Measurements from ENCODE around the gene FXYD2. TPM values are rescaled to one million over a fixed set of nuclear protein-coding genes. Genes with fewer than 3 reads are reported as not detected.

The FXYD2 gene
- total RNA-seq, 1 experiment from 2014 or later = not detected

- TF ChIP-seq EZH2 (IDR thresholded peaks at IDR 0.05; ENCODE audit: low read length, unreplicated experiment) (no peak), EZH2phosphoT487 (IDR thresholded peaks at IDR 0.05; ENCODE audit: borderline replicate concordance, low read length) (no peak), CTCF (conservative IDR thresholded peaks at IDR 0.05; ENCODE audit: low read depth, low read length) (no peak)
- Histone ChIP-seq H3K4me1 (ENCODE audit: insufficient read depth, low read length) (no peaks in the 10 kb centered on the region), H4K20me1 (ENCODE audit: low read length) (no peaks in the 10 kb centered on the region), H2AFZ (ENCODE audit: low read length) (no peak overlapping the region), H3K27ac (ENCODE audit: low read length) (no peak overlapping the region), H3K9me3 (ENCODE audit: low read length) (no peaks in the 10 kb centered on the region), H3K36me3 (ENCODE audit: low read depth, low read length) (no peaks in the 10 kb centered on the region), H3K9me2 (replicated peaks; ENCODE audit: low read length) (no peaks in the 10 kb centered on the region), H3K4me3 (ENCODE audit: low read length) (no peak overlapping the region), H3K27me3 (ENCODE audit: low read length) (peaks cover 71% of the 10 kb centered on the region), H3K9ac (ENCODE audit: low read length) (no peak overlapping the region), H3K79me2 (ENCODE audit: low read length) (no peaks in the 10 kb centered on the region), H3F3A (ENCODE audit: low read length, unreplicated experiment) (no peaks in the 10 kb centered on the region), H3K4me2 (ENCODE audit: low read length) (no peak overlapping the region)
- intact Hi-C loops (cut with micrococcal nuclease) = no loop called here
- ChIA-PET POLR2A (ENCODE audit: unreplicated experiment) (no interaction called here), CTCF (no interaction called here)
- DNase-seq = no peak
- ATAC-seq = no peak
- BruUV-seq (replicated peaks) = no TSS peak
Observed at GRCh38 chr11:117839936-117840813, 15.6 kb upstream of the FXYD2 start.

- DNase-seq = no peak
- H3K4me2 ChIP-seq (ENCODE audit: low read length) = no peak overlapping the region
- ATAC-seq = no peak
- H3K27ac ChIP-seq (ENCODE audit: low read length) = no peak overlapping the region
- peaks cover 73% of the 10 kb centered on the region for H3K27me3 ChIP-seq (ENCODE audit: low read length)
- no peaks in the 10 kb centered on the region for H3K79me2 ChIP-seq (ENCODE audit: low read length)
- no peak overlapping the region for H3K9ac ChIP-seq (ENCODE audit: low read length)
- H3K4me3 ChIP-seq (ENCODE audit: low read length) = no peak overlapping the region
- TF ChIP-seq CTCF (conservative IDR thresholded peaks at IDR 0.05; ENCODE audit: low read depth, low read length) (no peak), EZH2phosphoT487 (IDR thresholded peaks at IDR 0.05; ENCODE audit: borderline replicate concordance, low read length) (no peak), EZH2 (IDR thresholded peaks at IDR 0.05; ENCODE audit: low read length, unreplicated experiment) (no peak)
- H3K36me3 ChIP-seq (ENCODE audit: low read depth, low read length) = no peaks in the 10 kb centered on the region
- intact Hi-C loops (cut with micrococcal nuclease) = no loop called here
- no peaks in the 10 kb centered on the region for H3K9me2 ChIP-seq (replicated peaks; ENCODE audit: low read length)
- ChIA-PET CTCF (no interaction called here), POLR2A (ENCODE audit: unreplicated experiment) (no interaction called here)
- no TSS peak for BruUV-seq (replicated peaks)
- no peaks in the 10 kb centered on the region for H4K20me1 ChIP-seq (ENCODE audit: low read length)
- H2AFZ ChIP-seq (ENCODE audit: low read length) = no peak overlapping the region
- H3F3A ChIP-seq (ENCODE audit: low read length, unreplicated experiment) = no peaks in the 10 kb centered on the region
- no peaks in the 10 kb centered on the region for H3K9me3 ChIP-seq (ENCODE audit: low read length)
- no peaks in the 10 kb centered on the region for H3K4me1 ChIP-seq (ENCODE audit: insufficient read depth, low read length)
Observed at GRCh38 chr11:117839380-117839881, 14.9 kb upstream of the FXYD2 start.

- intact Hi-C loops (cut with micrococcal nuclease) = no loop called here
- ATAC-seq = no peak
- POLR2A ChIA-PET (ENCODE audit: unreplicated experiment) = no interaction called here
- H4K20me1 ChIP-seq (ENCODE audit: low read length) = no peaks in the 10 kb centered on the region
- no peak for TF ChIP-seq CTCF (conservative IDR thresholded peaks at IDR 0.05; ENCODE audit: low read depth, low read length)
- no peak for TF ChIP-seq EZH2 (IDR thresholded peaks at IDR 0.05; ENCODE audit: low read length, unreplicated experiment)
- TF ChIP-seq EZH2phosphoT487 (IDR thresholded peaks at IDR 0.05; ENCODE audit: borderline replicate concordance, low read length) = no peak
- H3K4me3 ChIP-seq (ENCODE audit: low read length) = no peak overlapping the region
- no peaks in the 10 kb centered on the region for H3K79me2 ChIP-seq (ENCODE audit: low read length)
- H3K9ac ChIP-seq (ENCODE audit: low read length) = no peak overlapping the region
- no peaks in the 10 kb centered on the region for H3K9me3 ChIP-seq (ENCODE audit: low read length)
- no peak overlapping the region for H3K4me2 ChIP-seq (ENCODE audit: low read length)
- H3F3A ChIP-seq (ENCODE audit: low read length, unreplicated experiment) = no peaks in the 10 kb centered on the region
- H2AFZ ChIP-seq (ENCODE audit: low read length) = no peak overlapping the region
- no peaks in the 10 kb centered on the region for H3K36me3 ChIP-seq (ENCODE audit: low read depth, low read length)
- H3K4me1 ChIP-seq (ENCODE audit: insufficient read depth, low read length) = no peaks in the 10 kb centered on the region
- no peak for DNase-seq
- H3K27me3 ChIP-seq (ENCODE audit: low read length) = peaks cover 78% of the 10 kb centered on the region
- CTCF ChIA-PET = no interaction called here
- H3K27ac ChIP-seq (ENCODE audit: low read length) = no peak overlapping the region
- H3K9me2 ChIP-seq (replicated peaks; ENCODE audit: low read length) = no peaks in the 10 kb centered on the region
- BruUV-seq (replicated peaks) = no TSS peak
Observed at GRCh38 chr11:117838901-117839300, 14.4 kb upstream of the FXYD2 start.
